HG03135 (cell line): ENCODE measurements around the gene KNSTRN.

Source experiments
- ATAC-seq: cut with Tn5 transposase; IDR thresholded peaks from one replicate; pipeline ENCODE4 v1.9.1; 2021; ENCODE audit warnings: mild to moderate bottlenecking, moderate library complexity; ENCODE audit not compliant: unreplicated experiment

The KNSTRN gene

GRCh38 chr15:40365624-40366456 lies 16.7 kb upstream of the KNSTRN start:
- ATAC-seq: no peak

GRCh38 chr15:40366457-40367370 lies 15.8 kb upstream of the KNSTRN start:
- ATAC-seq: no peak

GRCh38 chr15:40367371-40367685 lies 15.2 kb upstream of the KNSTRN start:
- no peak for ATAC-seq

- ATAC-seq: peak; percentile 88
Measured at GRCh38 chr15:40367686-40368611, 14.6 kb upstream of the KNSTRN start.

DNA sequence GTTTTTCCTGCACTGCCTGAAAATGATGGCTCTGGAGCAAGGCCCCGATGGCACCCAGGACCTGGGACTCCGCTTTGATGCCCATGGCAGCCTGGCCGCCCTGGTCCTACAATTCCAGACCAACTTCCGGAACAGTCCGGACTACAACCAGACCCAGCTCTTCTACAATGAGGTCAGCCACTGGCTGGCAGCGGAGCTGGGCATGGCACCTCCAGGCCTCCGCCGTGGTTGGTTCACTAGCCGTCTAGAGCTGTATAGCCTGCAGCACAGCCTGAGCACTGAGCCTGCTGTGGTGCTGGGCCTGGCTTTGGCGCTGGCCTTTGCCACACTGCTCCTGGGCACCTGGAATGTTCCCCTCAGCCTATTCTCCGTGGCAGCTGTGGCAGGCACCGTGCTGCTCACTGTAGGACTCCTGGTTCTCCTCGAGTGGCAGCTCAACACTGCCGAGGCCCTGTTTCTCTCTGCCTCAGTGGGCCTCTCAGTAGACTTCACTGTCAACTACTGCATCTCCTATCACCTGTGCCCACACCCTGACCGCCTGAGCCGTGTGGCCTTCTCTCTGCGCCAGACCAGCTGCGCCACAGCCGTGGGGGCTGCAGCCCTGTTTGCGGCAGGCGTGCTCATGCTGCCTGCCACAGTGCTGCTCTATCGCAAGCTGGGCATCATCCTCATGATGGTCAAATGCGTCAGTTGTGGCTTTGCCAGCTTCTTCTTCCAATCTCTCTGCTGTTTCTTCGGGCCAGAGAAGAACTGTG lies 13.6 kb upstream of the KNSTRN start:
- ATAC-seq: no peak

DNA sequence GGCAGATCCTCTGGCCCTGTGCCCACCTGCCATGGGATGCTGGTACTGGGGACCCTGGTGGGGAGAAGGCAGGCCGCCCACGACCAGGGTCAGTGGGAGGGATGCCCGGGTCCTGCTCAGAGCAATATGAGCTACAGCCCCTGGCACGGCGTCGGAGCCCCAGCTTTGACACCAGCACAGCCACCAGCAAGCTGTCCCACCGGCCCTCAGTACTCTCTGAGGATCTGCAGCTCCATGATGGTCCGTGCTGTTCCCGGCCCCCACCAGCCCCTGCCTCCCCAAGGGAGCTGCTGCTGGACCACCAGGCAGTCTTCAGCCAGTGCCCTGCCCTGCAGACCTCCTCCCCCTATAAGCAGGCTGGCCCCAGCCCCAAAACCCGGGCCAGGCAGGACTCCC lies 13.0 kb upstream of the KNSTRN start:
- no peak for ATAC-seq

- no peak for ATAC-seq
Measured at GRCh38 chr15:40369971-40370370, 12.6 kb upstream of the KNSTRN start.

- ATAC-seq: no peak
Measured at GRCh38 chr15:40372981-40373380, 9.5 kb upstream of the KNSTRN start.

DNA sequence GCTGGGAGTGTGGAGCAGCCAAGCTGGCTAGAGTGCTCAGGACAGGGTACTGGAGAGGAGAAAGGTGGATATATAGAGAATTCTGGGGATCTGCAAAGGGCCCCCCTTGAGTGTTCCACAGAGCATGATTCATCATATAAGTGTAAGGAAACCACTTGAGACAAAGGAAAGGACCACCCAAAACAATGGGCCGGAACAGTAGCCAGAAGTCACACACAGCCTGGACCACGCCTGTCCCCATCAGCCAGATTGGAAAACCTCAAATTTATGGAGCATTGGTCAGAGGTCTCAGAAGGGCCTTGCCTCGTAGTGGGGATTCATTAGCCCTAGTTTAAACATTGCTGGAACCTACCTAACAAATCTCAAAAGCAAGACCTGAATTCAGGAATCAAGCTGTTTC lies 4.9 kb upstream of the KNSTRN start:
- no peak for ATAC-seq

GRCh38 chr15:40379374-40379773 lies 3.1 kb upstream of the KNSTRN start:
- ATAC-seq: no peak

DNA sequence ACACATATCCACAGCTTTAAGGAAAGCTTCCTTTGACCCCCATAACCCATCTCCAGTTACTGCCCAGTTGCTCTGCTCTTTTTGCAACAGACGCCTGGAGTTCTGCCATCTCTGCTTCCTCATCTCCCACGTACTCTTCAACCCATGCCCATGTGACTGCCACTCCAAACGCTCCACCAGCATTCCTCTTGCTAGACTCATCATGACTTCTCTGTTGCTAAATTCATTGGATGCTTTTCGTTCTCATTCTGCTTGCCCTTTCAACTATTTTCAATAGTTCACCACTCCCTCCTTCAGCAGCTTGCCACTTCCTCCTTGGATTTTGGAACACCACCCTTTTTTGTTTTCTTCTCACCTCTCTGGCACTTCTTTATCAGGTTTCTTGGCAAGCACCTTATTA lies 2.7 kb upstream of the KNSTRN start:
- ATAC-seq: no peak

GRCh38 chr15:40380636-40381035 lies 1.9 kb upstream of the KNSTRN start:
- ATAC-seq: no peak

GRCh38 chr15:40381818-40382529 lies 547 bp upstream of the KNSTRN start:
- no peak for ATAC-seq

GRCh38 chr15:40386480-40386879 lies 4.0 kb downstream of the KNSTRN start:
- ATAC-seq: no peak

DNA sequence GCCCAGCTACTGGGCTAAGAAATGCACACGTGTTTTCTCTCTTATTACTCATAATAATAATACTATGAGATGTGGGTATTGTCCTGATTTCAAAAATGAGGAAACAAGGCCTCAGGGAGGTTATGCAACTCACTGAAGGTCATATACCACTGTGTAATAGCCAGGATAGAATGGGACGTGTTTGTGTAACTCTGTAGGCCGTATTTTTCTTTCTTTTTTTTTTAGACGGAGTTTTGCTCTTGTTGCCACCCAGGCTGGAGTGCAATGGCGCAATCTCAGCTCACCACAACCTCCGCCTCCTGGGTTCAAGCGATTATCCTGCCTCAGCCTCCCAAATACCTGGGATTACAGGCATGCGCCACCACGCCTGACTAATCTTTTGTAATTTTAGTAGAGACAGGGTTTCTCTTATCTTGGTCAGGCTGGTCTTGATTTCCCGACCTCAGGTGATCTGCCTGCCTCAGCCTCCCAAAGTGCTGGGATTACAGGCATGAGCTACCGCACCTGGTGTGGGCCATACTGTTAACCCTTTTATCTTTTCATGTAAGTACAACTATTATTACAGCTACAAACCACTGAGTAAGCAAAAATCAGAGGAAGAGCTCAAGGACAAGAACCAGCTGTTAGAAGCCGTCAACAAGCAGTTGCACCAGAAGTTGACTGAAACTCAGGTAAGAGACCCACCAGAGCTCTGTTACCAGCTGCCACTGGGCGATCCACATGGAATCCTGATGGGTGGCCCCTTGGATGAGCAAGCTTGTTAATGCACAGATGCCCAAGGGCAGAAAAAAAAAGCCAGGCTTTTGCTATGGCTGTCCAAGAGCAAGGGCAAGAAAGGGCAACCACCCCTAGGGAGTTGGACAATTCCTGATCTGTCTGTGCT lies 6.7 kb downstream of the KNSTRN start:
- no peak for ATAC-seq

DNA sequence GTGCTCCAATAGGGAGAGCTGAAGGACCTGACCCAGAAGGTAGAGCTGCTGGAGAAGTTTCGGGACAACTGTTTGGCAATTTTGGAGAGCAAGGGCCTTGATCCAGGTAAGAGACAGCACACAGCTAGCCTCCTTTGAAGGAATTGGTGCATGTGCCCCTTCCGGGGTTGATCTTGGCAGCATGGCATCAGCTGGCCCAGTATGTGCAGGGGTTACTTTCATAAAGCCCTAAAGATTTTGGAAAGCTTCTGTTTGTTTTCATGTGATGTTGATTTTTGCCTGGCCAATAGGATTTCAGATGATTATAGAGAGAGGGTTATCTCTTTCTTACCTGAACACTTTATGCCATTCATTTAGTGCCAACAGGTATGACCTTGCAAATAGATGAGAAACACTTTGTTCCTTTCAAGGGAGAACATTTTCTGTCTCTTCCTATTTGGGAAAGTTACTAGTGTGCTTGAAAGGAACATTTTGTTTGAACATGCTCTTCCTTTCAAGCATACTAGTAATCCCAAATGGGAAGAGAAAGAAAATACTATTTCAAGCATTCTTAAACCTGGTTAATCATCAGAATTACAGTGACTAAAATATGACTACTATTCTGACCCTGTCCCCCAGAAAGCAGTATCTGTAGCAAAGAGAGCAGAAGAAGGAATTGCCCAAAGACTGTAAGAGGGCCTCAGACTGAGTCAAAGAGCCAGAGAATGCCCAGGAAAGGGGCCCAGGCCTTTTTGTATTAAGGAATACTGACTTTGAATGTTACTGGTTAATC lies 7.5 kb downstream of the KNSTRN start:
- no peak for ATAC-seq

- no peak for ATAC-seq
Measured at GRCh38 chr15:40392986-40393948, 10.7 kb downstream of the KNSTRN start.
